Amygdala (tissue), 56 donors: ENCODE data around the gene TBCK.

ENCODE experiments used
- DNase-seq, 56 donors: peaks; one replicate each; lab custom pipeline; 2025; lab: John Stamatoyannopoulos, UW

TBCK gene

GRCh38 chr4:106291678-106292077, 24.3 kb downstream of the TBCK start:
- DNase-seq: no peak

GRCh38 chr4:106289737-106290136, 26.3 kb downstream of the TBCK start:
- DNase-seq: no peak

GRCh38 chr4:106287353-106287969, 28.5 kb downstream of the TBCK start:
- no peak for DNase-seq

GRCh38 chr4:106286611-106287010, 29.4 kb downstream of the TBCK start:
- DNase-seq: no peak

GRCh38 chr4:106284227-106284626, 31.8 kb downstream of the TBCK start:
- DNase-seq: no peak

- DNase-seq: no peak
Measured at GRCh38 chr4:106277140-106277675, 38.8 kb downstream of the TBCK start.

- no peak for DNase-seq
Measured at GRCh38 chr4:106273831-106274230, 42.2 kb downstream of the TBCK start.

- no peak for DNase-seq
Measured at GRCh38 chr4:106270736-106271135, 45.3 kb downstream of the TBCK start.

- DNase-seq: no peak
Measured at GRCh38 chr4:106269711-106270110, 46.3 kb downstream of the TBCK start.

- no peak for DNase-seq
Measured at GRCh38 chr4:106268786-106269185, 47.2 kb downstream of the TBCK start.

- DNase-seq: peak in 1 of 56 donors; percentile 10
Measured at GRCh38 chr4:106266201-106266600, 49.8 kb downstream of the TBCK start.

- DNase-seq: no peak
Measured at GRCh38 chr4:106264331-106264728, 51.7 kb downstream of the TBCK start.

GRCh38 chr4:106263594-106264330, 52.2 kb downstream of the TBCK start:
- no peak for DNase-seq

- no peak for DNase-seq
Measured at GRCh38 chr4:106261980-106262379, 54.0 kb downstream of the TBCK start.

GRCh38 chr4:106258145-106259045, 57.6 kb downstream of the TBCK start:
- no peak for DNase-seq

GRCh38 chr4:106256190-106256589, 59.8 kb downstream of the TBCK start:
- DNase-seq: no peak

GRCh38 chr4:106255195-106255594, 60.8 kb downstream of the TBCK start:
- no peak for DNase-seq

- no peak for DNase-seq
Measured at GRCh38 chr4:106253364-106254129, 62.5 kb downstream of the TBCK start.

- DNase-seq: no peak
Measured at GRCh38 chr4:106247600-106247999, 68.4 kb downstream of the TBCK start.

- no peak for DNase-seq
Measured at GRCh38 chr4:106246441-106246840, 69.6 kb downstream of the TBCK start.
